SHP77 treated with DMSO at 0.1 percent for 48 hours (cell line): Measurements from ENCODE around the gene SPOCD1.
A peak's percentile ranks its signal among the peaks of the same experiment; 100 is the strongest.

ENCODE experiments used
- DNase-seq: peaks from one replicate; lab custom pipeline; 2025; lab: John Stamatoyannopoulos, UW

Gene SPOCD1

GRCh38 chr1:31799895-31800673, 15.7 kb downstream of the SPOCD1 start:
- DNase-seq: no peak

- no peak for DNase-seq
Measured at GRCh38 chr1:31799196-31799894, 16.5 kb downstream of the SPOCD1 start.

GRCh38 chr1:31798433-31799195, 17.2 kb downstream of the SPOCD1 start:
- DNase-seq: no peak

GRCh38 chr1:31798086-31798432, 17.8 kb downstream of the SPOCD1 start:
- DNase-seq: no peak

- DNase-seq: no peak
Measured at GRCh38 chr1:31797216-31797615, 18.6 kb downstream of the SPOCD1 start.

- no peak for DNase-seq
Measured at GRCh38 chr1:31796707-31797106, 19.1 kb downstream of the SPOCD1 start.

- peak; percentile 51 for DNase-seq
Measured at GRCh38 chr1:31795801-31796621, 19.8 kb downstream of the SPOCD1 start.

- DNase-seq: no peak
Measured at GRCh38 chr1:31795096-31795675, 20.6 kb downstream of the SPOCD1 start.

- no peak for DNase-seq
Measured at GRCh38 chr1:31793586-31794285, 22.1 kb downstream of the SPOCD1 start.

GRCh38 chr1:31793086-31793485, 22.7 kb downstream of the SPOCD1 start:
- DNase-seq: no peak

GRCh38 chr1:31792541-31792940, 23.3 kb downstream of the SPOCD1 start:
- DNase-seq: no peak

- DNase-seq: no peak
Measured at GRCh38 chr1:31792116-31792515, 23.7 kb downstream of the SPOCD1 start.

- DNase-seq: no peak
Measured at GRCh38 chr1:31791131-31791858, 24.5 kb downstream of the SPOCD1 start.

GRCh38 chr1:31790641-31791091, 25.2 kb downstream of the SPOCD1 start:
- DNase-seq: no peak

- DNase-seq: no peak
Measured at GRCh38 chr1:31790140-31790539, 25.7 kb downstream of the SPOCD1 start.

- peak; percentile 60 for DNase-seq
Measured at GRCh38 chr1:31789259-31790065, 26.4 kb downstream of the SPOCD1 start.

GRCh38 chr1:31788825-31789256, 27.0 kb downstream of the SPOCD1 start:
- no peak for DNase-seq

GRCh38 chr1:31788138-31788824, 27.5 kb downstream of the SPOCD1 start:
- peak; percentile 68 for DNase-seq

GRCh38 chr1:31787786-31788137, 28.1 kb downstream of the SPOCD1 start:
- DNase-seq: no peak
